ENCODE measurements around the gene TCHH. TPM values are rescaled to one million over a fixed set of nuclear protein-coding genes. Genes with fewer than 3 reads are reported as not detected.
"Not testable (repeated sequence)": the region's sequence is repeated elsewhere in the genome, so short reads cannot be mapped to it uniquely, and the experiment has no call there.

The TCHH gene
- total RNA-seq, 1 donor from 2014 or later = under 0.01 TPM

DNA sequence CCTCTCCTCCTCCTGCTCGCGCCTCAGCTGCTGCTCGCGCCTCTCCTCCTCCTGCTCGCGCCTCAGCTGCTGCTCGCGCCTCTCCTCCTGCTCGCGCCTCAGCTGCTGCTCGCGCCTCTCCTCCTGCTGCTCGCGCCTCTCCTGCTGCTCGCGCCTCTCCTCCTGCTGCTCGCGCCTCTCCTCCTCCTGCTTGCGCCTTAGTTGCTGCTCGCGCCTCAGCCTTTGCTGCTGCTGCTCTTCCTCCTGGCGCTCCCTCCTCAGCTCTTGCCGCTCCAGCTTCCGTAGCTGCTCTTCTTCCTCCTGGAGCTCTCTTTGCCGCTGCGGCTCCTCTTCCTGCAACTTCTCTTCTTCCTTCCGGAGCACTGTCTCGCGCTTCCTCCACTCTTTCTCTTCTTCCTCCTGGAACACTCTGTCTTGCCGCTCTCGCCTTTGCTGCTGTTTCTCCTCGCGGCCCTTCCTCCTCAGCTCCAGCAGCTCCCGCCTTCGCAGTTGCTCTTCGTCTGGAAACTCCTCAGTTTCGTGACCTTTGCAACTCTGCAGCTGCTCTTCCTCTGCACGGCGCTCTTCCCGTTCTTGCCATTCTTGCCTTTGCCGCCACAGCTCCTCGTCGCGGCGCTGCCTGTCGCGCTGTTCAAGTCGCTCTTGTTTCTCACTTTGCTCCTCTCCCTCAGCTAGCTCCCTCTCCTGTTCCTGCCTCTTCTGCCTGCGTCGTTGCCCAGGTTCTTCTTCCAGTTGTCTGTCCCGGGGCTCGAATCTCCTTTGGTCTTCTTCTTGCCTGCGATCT lies 3.0 kb downstream of the TCHH start:
- no peak for FAIRE-seq
- no peak for DNase-seq (ENCODE audit: low spot score in 2 of 2)

GRCh38 chr1:152111515-152111968 lies 3.7 kb downstream of the TCHH start:
- FAIRE-seq (no peak), DNase-seq (ENCODE audit: low spot score in 2 of 2) (no peak)

DNA sequence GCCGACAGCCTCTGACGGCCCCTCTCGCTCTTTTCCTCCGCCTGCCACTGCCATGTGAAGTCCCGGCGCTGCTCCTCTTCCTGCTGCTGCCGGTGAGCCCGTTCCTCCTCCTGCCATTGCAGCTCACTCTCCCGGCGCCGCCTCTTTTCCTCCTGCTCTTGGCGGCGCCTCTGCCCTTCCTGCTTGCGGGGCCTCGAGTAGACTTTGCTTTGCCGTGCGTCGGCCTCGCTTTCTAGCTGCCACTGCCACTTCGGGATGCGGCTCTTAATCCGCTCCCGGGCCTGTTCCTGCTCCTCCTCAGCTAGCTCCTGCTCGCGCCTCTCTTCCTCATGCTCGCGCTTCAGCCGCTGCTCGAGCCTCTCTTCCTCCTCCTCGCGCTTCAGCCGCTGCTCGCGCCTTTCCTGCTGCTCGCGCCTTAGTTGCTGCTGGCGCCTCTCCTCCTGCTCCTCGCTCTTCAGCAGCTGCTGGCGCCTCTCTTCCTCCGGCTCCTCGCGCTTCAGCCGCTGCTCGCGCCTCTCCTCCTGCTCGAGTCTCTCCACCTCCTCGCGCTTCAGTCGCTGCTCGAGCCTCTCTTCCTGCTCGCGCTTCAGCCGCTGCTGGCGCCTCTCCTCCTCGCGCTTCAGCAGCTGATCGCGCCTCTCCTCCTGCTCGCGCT lies 4.3 kb downstream of the TCHH start:
- DNase-seq (ENCODE audit: low spot score in 2 of 2) (no peak), FAIRE-seq (no peak)

DNA sequence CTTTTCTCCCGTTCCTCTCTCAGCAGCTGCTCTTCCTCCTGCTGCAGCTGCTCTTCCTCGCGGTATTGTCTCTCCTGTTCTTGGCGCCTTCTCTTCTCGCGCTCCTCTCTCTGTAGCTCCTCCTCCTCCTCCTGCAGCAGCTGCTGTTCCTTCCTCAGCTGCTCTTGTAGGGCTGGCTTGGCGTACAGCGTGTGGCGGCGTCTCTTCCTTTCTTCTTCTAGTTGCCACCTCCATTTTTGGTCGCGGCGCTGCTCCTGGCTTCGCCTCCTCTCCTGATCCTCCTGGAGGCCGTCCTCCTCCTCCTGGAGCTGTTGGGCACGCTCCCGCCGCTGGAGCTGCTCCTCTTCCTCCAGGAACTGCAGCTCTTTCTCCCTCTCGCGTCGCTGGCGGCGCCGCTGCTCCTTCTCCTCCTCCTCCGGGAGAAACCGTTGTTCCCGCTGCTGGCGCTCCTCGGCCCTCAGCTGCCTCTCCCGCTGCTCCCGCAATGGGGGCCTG lies 4.8 kb downstream of the TCHH start:
- FAIRE-seq (no peak), DNase-seq (ENCODE audit: low spot score in 2 of 2) (no peak)

DNA sequence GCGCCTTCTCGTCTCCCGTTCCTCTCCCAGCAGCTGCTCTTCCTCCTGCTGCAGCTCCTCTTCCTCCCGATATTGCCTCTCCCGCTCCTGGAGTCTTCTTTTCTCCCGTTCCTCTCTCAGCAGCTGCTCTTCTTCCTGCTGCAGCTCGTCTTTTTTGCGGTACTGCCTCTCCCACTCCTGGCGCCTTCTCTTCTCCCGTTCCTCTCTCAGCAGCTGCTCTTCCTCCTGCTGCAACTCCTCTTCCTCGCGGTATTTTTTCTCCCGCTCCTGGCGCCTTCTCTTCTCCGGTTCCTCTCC lies 5.3 kb downstream of the TCHH start:
- FAIRE-seq (no peak), DNase-seq (ENCODE audit: low spot score in 2 of 2) (no peak)

DNA sequence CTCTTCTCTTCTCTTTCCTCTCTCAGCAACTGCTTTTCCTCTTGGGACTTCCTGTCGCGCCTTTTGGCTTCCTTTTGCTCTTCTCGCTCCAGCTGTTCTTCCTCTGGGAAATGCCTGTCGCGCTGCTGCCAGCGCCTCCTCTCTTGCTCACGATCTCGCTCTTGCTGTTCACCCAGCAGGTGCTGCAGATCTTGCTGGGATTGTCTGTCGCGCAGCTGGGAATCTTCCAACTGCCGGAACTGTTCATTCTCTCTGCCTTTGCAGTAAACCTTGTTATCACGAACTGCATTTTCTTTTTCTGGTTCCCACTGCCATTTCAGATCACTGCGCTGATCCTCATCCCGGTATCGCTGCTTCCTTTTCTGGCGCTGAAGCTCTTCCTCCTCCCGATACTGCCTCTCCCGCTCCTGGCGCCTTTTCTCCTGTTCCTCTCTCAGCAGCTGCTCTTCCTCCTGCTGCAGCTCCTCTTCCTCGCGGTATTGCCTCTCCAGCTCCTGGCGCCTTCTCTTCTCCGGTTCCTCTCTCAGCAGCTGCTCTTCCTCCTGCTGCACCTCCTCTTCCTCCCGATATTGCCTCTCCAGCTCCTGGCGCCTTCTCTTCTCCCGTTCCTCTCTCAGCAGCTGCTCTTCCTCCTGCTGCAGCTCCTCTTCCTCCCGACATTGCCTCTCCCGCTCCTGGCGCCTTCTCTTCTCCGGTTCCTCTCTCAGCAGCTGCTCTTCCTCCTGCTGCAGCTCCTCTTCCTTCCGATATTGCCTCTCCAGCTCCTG lies 5.8 kb downstream of the TCHH start:
- DNase-seq (ENCODE audit: low spot score in 2 of 2) = no peak
- no peak for FAIRE-seq

DNA sequence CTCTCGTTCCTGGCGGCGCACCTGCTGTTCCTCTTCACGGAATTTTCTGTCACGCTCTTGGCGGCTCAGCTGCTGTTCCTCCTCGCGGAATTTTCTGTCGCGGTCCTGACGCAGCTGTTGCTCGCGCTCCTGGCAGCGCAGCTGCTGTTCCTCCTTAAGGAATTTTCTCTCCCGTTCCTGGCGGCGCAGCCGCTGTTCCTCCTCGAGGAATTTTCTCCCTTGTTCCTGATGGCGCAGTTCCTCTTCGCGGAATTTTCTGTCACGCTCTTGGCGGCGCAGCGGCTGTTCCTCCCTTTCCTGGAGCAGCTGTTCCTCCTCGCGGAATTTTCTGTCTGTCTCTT lies 6.4 kb downstream of the TCHH start:
- DNase-seq (ENCODE audit: low spot score in 2 of 2) (no peak), FAIRE-seq (no peak)

GRCh38 chr1:152107984-152108881 lies 7.0 kb downstream of the TCHH start:
- no peak for DNase-seq (ENCODE audit: low spot score in 2 of 2)
- no peak for FAIRE-seq

GRCh38 chr1:152107031-152107983 lies 7.9 kb downstream of the TCHH start:
- DNase-seq (ENCODE audit: low spot score in 2 of 2) (no peak), FAIRE-seq (no peak)

DNA sequence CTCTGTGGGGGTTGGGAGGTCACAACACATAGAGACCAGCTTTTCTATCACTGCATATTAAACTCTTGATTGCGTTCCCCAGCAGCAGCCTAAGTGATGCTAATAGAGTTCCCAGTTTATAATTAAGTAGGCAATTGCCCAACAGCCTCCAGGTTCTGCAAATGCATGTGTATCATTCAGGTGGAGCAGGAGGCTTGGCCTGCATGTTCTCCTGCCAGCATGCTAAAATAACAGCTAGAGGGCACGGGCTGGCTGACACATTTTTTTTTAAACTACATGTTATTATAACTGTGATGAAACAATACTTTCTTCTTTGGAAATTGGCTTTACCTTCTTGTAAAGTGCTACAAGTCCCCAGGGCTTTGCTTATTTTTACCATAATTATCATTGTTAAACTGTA lies 10.4 kb downstream of the TCHH start:
- DNase-seq (ENCODE audit: low spot score in 2 of 2) (no peak), FAIRE-seq (no peak)

DNA sequence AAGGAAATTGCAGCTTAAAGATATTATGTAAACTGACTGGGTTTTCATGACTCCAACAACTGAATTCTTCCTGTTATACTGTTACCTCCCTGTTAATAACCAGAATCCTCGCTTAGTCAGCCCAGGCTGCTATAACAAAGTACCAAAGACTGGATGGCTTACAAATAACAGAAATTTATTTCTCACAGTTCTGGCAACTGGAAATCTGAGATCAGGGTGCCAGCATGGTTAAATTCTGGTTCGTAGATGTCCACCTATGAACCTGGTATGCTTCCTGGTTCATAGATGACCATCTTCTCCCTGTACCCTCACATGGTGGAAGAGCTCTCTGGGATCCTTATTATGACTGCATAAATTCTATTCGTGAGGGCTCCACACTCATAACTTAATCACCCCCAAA lies 18.3 kb downstream of the TCHH start:
- DNase-seq (ENCODE audit: low spot score in 2 of 2) (no peak), FAIRE-seq (no peak)

DNA sequence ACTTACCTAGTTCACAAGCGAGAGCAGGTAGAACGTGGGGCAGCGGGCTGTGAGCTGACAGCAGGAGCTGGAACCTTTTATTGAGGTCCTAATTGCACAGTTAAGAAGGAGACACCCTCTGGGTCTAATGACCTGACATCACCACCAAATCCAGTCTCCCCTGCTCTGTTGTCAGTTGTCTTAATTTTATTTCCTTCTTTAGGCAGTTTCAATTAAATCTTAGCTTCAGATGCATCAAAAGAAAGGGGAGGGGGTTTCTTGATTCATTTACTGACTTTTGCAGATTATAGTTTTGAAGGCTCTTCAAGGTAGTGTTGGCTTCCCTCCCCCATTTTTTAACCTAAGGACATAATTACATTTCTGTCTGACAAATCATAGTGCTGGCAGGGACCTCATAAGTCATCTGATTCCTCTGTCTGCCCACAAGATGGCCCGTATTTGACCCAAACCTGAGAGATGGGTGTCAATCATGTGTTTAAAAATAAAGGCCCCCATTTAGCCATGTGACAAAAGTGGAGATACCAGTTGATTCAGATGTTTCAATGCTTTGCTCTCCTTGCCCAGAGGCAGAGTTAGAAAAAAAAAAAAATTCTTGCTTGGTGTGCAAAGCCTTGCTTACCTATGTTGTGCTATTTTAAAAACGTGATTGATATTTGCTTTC lies 26.1 kb downstream of the TCHH start, which contains the start of gene TCHHL1:
Gene TCHHL1 (minus strand): TSS at position 51 of the 661 bp plus-strand sequence. CDS start 921 bp downstream, outside the sequence.
- DNase-seq (ENCODE audit: low spot score in 2 of 2) = no peak
- FAIRE-seq = no peak

GRCh38 chr1:152086760-152087159 lies 28.5 kb downstream of the TCHH start:
- no peak for DNase-seq (ENCODE audit: low spot score in 2 of 2)
- FAIRE-seq = no peak

DNA sequence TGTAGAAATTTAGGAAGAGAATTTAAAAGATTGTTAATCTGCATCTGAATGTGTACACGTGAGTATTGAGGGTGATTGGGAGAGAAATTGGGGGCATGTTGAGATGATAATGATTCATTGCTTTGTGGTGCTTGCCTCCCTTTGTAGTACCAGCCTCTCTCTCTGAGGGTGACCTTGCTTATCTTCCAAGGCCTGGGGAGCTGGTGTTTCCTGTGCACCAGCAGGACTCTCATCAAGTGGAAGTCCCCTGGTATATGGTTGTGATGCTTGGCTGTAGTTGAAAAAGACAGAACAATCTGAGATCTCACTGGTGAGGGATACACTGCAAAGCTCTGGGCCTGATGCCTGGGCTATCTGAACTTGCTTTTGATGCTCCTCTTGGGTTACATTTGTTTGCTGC lies 30.4 kb downstream of the TCHH start:
- no peak for FAIRE-seq
- no peak for DNase-seq (ENCODE audit: low spot score in 2 of 2)

- FAIRE-seq; DNase-seq (ENCODE audit: low spot score in 2 of 2): not testable (repeated sequence)
Measured at GRCh38 chr1:152081026-152081425, 34.2 kb downstream of the TCHH start.

GRCh38 chr1:152080494-152080893 lies 34.8 kb downstream of the TCHH start:
- DNase-seq (ENCODE audit: low spot score in 2 of 2); FAIRE-seq: not testable (repeated sequence)

GRCh38 chr1:152078831-152079441 lies 36.3 kb downstream of the TCHH start:
- DNase-seq (ENCODE audit: low spot score in 2 of 2) = no peak
- FAIRE-seq = no peak

- FAIRE-seq (no peak), DNase-seq (ENCODE audit: low spot score in 2 of 2) (no peak)
Measured at GRCh38 chr1:152072311-152072710, 42.9 kb downstream of the TCHH start.
